NCI-H2081 (cell line): ENCODE results near the gene TLE1.

Experiments used
- DNase-seq, 2 experiments: peaks; one replicate each; lab custom pipeline; 2025; lab: John Stamatoyannopoulos, UW

Gene TLE1

GRCh38 chr9:81578606-81579005, 110.7 kb downstream of the TLE1 start:
- DNase-seq = no peak

DNA sequence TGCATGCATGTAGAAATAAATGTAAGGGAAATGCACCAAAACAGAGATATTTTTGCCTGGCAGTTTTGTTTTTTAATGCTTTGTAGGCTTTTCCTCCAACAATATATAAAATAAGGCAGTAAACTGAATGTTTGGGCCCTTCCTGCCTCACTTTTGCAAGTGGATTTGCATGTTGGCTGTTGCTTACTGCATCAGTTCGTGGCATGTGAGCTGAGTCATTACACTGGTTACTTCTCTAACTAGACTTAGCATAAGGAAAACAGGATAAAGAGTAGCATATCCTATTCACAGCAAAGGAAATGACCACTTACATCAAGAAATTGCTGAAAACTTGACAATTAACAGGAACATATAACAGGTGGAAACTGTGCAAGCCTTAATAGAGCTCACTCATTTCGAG, 113.4 kb downstream of the TLE1 start:
- no peak for DNase-seq

- no peak for DNase-seq
Observed at GRCh38 chr9:81574405-81574804, 114.9 kb downstream of the TLE1 start.

DNA sequence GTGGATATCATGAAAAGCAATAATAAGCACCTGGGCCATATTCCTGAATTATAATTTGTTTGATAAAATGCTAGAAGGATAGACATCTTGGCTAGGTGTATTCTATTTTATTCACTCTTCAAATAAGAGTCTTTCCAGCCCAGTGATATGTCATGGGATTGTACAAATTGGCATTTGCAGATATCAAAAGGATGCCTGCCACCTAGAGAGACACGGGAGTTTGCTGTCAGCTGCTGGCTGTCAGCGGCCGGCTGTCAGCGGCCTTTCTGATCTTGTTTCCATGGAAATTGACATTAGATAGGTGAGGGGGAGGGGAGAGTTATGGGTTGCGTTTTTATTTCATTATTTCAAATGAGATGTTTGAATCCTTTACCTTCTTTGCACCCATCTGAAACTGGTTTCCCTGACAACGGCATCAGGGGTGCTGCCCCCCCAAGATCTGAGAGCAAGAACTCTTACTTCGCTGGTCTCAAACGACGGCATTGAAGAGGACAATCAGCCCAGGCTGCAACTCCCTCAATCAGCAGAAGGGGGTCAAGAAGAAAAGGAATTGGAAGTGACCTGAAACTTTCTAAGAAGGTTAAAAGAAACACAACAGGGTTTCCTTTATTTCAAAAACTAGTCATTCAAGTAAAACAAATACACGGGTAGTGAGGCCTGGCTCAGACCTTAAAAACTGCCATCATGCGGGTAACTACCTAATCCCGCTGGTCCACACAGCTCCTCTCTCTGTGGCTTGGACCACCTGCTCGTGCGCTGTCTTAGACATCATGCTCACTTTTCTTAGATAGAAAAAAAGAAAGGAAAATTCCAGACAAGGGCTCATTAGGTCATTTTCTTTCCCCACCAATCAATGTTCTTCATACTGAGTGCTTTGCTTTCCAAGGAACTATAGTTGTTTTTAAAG, 115.7 kb downstream of the TLE1 start:
- DNase-seq = no peak

- DNase-seq = no peak
Observed at GRCh38 chr9:81570083-81570482, 119.3 kb downstream of the TLE1 start.

GRCh38 chr9:81566074-81566698, 123.2 kb downstream of the TLE1 start:
- no peak for DNase-seq

DNA sequence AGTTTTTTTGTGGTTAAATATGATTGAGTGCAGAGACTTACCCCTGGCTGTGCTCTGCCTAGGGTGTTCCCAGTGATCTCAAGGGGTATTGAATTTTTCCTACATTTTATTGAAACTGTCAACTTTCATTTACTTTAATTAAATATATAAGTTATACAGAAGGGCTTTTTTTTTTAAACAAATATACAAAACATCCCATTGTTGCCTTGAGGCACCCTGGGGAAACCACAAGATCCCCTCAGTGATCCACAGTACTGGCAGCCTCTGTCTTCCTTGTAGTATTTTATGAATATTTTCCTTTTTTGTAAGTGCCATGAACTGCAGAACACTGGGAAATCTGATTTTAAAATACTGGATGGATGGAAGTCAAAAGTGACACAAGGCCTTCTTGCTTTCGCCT, 123.7 kb downstream of the TLE1 start:
- no peak for DNase-seq

- DNase-seq = no peak
Observed at GRCh38 chr9:81565144-81565543, 124.2 kb downstream of the TLE1 start.

- DNase-seq = no peak
Observed at GRCh38 chr9:81564632-81565031, 124.7 kb downstream of the TLE1 start.

GRCh38 chr9:81563739-81564138, 125.6 kb downstream of the TLE1 start:
- no peak for DNase-seq

DNA sequence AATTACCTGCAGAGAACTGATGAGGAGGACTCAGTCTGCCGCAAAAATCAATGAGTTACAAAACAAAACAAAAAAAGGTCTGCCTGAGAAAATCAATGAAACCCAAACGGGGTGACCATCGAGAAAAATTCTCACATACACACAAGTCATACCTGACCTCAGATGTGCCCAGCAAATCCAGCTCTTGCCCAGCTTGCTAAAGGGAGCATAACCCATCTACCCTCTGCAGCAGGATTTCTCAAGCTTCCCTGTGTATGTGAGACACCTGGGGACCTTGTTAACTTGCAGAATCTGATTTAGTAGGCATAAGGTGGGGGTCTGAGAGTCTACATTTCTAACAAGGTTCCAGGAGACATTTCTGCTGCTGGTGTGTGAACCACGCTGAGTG, 126.3 kb downstream of the TLE1 start:
- no peak for DNase-seq

DNA sequence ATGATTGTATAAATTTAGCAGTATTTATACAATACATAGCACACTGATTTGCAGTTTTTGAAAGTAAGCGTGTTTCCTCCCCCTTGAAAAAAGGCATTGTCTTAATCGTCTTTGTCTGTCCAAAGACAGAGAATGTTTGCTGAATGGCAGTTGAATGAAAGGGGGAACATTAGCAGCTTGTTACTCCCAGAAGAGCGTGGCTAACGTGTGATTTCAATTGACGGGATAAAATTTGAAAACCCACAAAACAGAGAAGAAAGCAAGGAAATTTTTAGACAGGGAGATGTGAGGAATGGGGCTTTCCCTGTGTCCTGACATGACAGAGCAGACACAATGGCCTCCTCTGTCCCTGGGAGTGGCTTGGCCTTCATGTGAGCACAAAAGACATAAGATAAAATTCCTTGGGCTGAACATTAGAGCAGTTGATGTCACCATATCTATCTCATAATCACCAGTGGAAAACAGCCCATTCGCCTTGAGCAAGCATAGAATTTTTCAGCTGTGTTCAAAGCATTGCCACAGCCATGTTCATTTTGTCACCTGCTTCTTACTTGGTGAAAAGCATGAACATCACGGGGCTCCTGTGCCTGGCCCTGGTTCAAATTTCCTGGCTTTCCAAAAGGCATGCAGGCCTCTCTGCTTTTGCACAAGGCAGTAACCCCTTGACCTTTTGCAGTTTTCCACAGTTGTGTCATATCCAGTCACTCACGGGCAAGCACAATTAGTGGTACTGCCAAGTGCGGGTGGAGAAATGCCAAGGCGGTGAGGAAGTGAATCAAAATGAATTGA, 126.9 kb downstream of the TLE1 start:
- DNase-seq = no peak

DNA sequence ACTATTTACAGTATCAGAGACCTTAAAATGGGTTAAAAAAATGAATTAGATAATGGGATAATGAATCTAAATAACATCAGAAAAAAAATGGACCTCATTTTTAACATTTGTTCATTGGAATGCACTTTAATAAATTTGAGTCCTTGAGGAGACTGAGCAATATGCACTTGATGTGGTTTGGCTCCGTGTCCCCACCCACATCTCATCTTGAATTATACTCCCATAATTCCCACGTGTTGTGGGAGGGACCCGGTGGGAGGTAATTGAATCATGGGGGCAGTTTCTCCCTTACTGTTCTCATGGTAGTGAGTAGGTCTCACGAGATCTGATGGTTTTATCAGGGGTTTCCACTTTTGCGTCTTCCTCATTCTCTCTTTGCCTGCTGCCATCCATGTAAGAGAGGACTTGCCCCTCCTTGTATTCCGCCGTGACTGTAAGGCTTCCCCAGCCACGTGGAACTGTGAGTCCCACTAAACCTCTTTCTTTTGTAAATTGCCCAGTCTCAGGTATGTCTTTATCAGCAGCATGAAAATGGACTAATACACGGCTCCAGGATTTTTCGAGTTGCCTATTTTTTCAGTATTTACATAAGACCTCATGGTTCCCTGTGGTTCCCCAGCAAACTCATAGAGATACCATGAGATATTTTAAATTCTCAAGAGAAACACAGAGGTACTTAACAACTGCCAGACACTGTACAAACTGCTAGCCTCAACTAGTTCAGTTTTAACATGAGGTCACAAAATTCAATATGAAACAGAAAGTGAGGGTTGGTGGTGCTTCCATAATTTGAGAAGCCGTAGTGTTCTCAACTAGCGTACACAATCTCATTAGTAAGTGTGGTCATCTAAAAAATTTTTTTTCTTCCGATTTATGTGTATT, 128.3 kb downstream of the TLE1 start:
- no peak for DNase-seq

- DNase-seq = no peak
Observed at GRCh38 chr9:81559709-81560108, 129.6 kb downstream of the TLE1 start.

GRCh38 chr9:81559197-81559596, 130.2 kb downstream of the TLE1 start:
- no peak for DNase-seq

GRCh38 chr9:81558091-81558830, 131.1 kb downstream of the TLE1 start:
- DNase-seq = no peak

GRCh38 chr9:81557452-81558090, 131.8 kb downstream of the TLE1 start:
- DNase-seq = no peak

DNA sequence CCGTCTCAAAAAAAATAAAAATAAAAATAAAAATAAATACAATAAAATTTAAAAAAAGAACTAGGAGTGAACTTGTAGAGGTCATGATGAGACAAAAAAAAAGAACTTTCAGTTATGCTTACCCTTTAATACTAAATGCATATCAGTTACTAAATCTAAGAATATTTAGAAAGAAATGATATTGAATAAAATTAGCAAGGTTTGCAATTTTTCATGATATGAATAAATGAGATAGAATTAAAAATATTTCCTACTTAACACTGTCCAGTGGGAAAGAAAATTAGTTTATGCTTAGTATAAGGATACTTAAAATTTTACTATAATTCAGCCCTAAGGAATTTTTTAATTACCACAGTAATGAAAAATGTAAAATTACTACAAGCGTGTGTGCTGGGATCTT, 132.4 kb downstream of the TLE1 start:
- no peak for DNase-seq

DNA sequence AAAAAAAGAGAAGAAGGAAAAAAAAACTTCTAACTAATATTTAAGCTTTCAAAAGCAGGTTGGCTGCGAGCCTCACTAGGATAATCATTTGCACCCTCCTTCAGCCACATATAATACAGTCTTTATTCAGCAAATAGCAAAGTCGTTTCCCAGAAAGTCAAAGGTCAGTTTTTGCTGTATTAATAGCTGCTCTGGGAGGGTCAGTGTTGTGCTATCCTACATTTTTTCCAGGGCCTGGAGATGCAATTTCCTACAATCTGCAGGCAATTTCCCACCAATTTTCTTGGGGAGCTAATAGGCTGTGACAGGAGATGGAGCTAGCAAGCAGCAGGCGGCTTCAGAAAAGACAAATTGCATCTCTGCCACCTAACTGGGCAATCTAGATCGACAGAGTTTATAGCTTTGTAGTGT, 136.8 kb downstream of the TLE1 start:
- DNase-seq = no peak

DNA sequence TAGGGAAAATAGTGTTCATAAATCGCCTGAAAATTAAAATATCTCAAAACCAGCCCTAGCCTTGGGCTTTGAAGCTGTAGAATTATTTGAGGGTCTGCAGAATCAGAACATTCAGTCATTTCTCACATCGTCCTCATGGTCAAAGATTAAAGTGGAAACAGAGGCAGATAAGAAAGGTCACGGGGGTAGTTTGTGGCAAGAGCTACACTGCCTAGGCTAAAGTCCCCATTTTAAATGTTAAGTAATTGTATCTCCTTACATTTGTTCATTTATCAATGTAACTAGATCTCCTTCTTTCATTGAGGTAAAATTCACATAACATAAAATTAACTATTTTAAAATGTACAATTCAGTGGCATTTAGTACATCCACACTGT, 139.2 kb downstream of the TLE1 start:
- DNase-seq = no peak
